ENCODE data around the gene EPC2. TPM values are rescaled to one million over a fixed set of nuclear protein-coding genes. Genes with fewer than 3 reads are reported as not detected.

The EPC2 gene
- total RNA-seq, 1 donor from 2014 or later = 39.2 TPM

DNA sequence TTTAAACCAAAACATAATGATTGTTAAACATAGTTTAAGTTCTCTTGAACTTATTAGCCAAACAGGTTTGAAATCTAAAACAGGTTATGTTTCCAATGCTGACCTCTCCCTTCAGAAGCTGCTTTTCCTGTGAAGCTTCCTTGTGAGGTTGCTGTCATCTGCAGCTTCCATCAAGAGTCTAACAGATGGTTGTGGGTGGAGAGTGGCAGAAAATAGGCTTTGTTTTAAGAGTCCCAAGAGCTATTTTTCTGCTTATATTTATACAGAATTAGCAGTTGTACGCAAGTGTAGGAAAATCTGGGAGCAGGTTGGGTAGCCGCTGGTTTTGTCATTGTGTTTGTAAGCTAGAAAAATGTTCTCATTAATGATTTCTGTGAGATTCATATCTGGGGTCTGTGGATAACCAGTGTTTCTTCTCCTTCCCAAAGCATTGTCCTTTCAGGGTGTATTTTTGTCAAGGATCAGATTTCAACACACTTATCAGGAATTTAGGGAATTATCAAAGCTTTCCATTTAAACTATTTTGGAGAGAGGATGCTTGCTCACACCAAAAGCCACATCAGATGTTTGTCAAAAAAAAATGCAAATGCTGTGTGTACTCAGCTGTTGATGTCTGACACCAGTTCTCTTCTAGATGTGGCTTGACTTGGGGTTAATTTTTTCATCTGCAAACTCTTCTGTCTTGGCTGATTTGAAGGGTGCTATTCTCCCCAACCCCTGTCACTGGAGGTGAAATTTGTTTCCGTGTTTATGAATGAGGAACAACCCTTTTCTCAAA lies 152.4 kb downstream of the EPC2 start:
- H3K36me3 Mint-ChIP-seq (ENCODE audit: unreplicated experiment) = no peaks in the 10 kb centered on the region
- peaks cover 2% of the 10 kb centered on the region for H3K4me1 Mint-ChIP-seq (ENCODE audit: unreplicated experiment)
- no peaks in the 10 kb centered on the region for H3K27me3 Mint-ChIP-seq (ENCODE audit: unreplicated experiment)
- no peaks in the 10 kb centered on the region for H3K9me3 Mint-ChIP-seq (ENCODE audit: unreplicated experiment)
- H3K4me3 Mint-ChIP-seq (ENCODE audit: unreplicated experiment) = no peak overlapping the region
- H3K27ac Mint-ChIP-seq (ENCODE audit: unreplicated experiment) = no peak overlapping the region
- no peak for DNase-seq (ENCODE audit: extremely low spot score, unreplicated experiment)
- TF ChIP-seq CTCF (IDR thresholded peaks at IDR 0.05) = no peak

DNA sequence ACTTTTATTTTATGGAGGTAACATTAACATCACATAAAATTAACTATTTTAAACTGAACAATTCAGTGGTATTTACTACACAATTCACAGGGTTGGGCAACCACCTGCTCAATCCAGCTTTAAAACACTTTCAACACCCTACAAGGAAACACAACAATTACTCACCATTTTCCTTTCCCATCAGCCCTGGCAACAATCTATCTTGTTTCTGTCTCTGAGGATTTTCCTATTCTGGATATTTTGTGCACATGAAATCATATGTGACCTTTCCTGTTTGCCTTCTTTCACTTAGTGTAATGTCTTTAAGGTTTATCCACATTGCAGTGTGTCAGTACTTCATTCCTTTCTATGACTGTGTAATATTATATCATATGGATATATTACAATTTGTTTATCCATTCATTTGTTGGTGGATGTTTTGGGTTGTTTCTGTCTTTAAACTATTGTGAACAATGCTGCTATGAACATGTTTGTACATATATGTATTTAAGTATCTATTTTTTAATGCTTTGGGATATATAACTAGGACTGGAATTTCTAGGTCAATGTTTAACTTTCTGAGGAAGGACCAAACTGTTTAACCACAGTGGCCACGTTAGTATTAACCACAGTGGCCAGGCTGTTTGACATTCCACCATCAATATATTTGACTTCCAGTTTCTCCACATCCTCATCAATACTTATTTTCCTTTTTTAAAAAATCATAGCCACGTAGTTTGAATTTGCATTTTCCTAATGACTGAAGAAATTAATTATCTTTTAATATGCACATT lies 158.1 kb downstream of the EPC2 start:
- H3K4me3 Mint-ChIP-seq (ENCODE audit: unreplicated experiment) = no peak overlapping the region
- H3K9me3 Mint-ChIP-seq (ENCODE audit: unreplicated experiment) = peaks cover 8% of the 10 kb centered on the region
- H3K4me1 Mint-ChIP-seq (ENCODE audit: unreplicated experiment) = no peaks in the 10 kb centered on the region
- DNase-seq (ENCODE audit: extremely low spot score, unreplicated experiment) = no peak
- H3K27me3 Mint-ChIP-seq (ENCODE audit: unreplicated experiment) = peaks cover 5% of the 10 kb centered on the region
- H3K27ac Mint-ChIP-seq (ENCODE audit: unreplicated experiment) = no peak overlapping the region
- no peaks in the 10 kb centered on the region for H3K36me3 Mint-ChIP-seq (ENCODE audit: unreplicated experiment)
- no peak for TF ChIP-seq CTCF (IDR thresholded peaks at IDR 0.05)

DNA sequence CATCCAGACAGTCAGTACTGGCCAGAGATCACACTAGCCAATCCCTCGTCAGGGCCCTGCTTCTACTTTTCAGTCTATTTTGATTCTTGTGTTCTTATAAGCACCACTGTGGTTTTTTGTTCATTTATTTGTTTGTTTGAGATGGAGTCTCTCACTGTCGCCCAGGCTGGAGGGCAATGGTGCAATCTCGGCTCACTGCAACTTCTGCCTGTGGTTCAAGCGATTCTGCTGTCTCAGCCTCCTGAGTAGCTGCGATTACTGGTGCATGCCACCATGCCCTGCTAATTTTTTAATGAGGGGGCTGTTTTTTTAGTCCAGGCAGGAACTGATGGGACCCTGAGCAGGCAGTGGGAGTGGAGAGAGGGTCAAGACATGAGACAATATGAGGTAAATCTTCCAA lies 165.5 kb downstream of the EPC2 start:
- Mint-ChIP-seq H3K9me3 (ENCODE audit: unreplicated experiment) (no peaks in the 10 kb centered on the region), H3K27ac (ENCODE audit: unreplicated experiment) (no peak overlapping the region), H3K27me3 (ENCODE audit: unreplicated experiment) (no peaks in the 10 kb centered on the region)

GRCh38 chr2:148812306-148812705 lies 167.8 kb downstream of the EPC2 start:
- no peaks in the 10 kb centered on the region for H3K9me3 Mint-ChIP-seq (ENCODE audit: unreplicated experiment)
- DNase-seq (ENCODE audit: extremely low spot score, unreplicated experiment) = no peak
- H3K27me3 Mint-ChIP-seq (ENCODE audit: unreplicated experiment) = no peaks in the 10 kb centered on the region
- H3K4me1 Mint-ChIP-seq (ENCODE audit: unreplicated experiment) = peaks cover 39% of the 10 kb centered on the region
- H3K27ac Mint-ChIP-seq (ENCODE audit: unreplicated experiment) = no peak overlapping the region
- H3K4me3 Mint-ChIP-seq (ENCODE audit: unreplicated experiment) = no peak overlapping the region
- no peaks in the 10 kb centered on the region for H3K36me3 Mint-ChIP-seq (ENCODE audit: unreplicated experiment)
- TF ChIP-seq CTCF (IDR thresholded peaks at IDR 0.05) = no peak

More for the DNA sequence above, 165.5 kb downstream of the EPC2 start:
- Mint-ChIP-seq H3K36me3 (ENCODE audit: unreplicated experiment) (no peaks in the 10 kb centered on the region), H3K4me1 (ENCODE audit: unreplicated experiment) (peaks cover 32% of the 10 kb centered on the region), H3K4me3 (ENCODE audit: unreplicated experiment) (no peak overlapping the region)
- no peak for TF ChIP-seq CTCF (IDR thresholded peaks at IDR 0.05)
- DNase-seq (ENCODE audit: extremely low spot score, unreplicated experiment) = no peak

GRCh38 chr2:148813603-148814065 lies 169.1 kb downstream of the EPC2 start:
- DNase-seq (ENCODE audit: extremely low spot score, unreplicated experiment) = no peak

More at GRCh38 chr2:148813603-148814065, 169.1 kb downstream of the EPC2 start:
- Mint-ChIP-seq H3K4me1 (ENCODE audit: unreplicated experiment) (peaks cover 33% of the 10 kb centered on the region), H3K27me3 (ENCODE audit: unreplicated experiment) (peaks cover 6% of the 10 kb centered on the region), H3K36me3 (ENCODE audit: unreplicated experiment) (no peaks in the 10 kb centered on the region), H3K27ac (ENCODE audit: unreplicated experiment) (no peak overlapping the region), H3K4me3 (ENCODE audit: unreplicated experiment) (no peak overlapping the region), H3K9me3 (ENCODE audit: unreplicated experiment) (no peaks in the 10 kb centered on the region)
- TF ChIP-seq CTCF (IDR thresholded peaks at IDR 0.05) = no peak

All from osteocyte (in vitro differentiated cells).